ENCODE data around the gene ZNF536. TPM values are rescaled to one million over a fixed set of nuclear protein-coding genes. Genes with fewer than 3 reads are reported as not detected.

ZNF536 gene
- total and polyA plus RNA-seq, 2 of the 13 experiments (the other 11 are each of a cell fraction or from before 2014, with no cell fraction given): not detected

- no peaks in the 10 kb centered on the region for H3K36me3 ChIP-seq (replicated peaks in 1 of 2; ENCODE audit: control insufficient read depth in 1 of 2, insufficient read depth in 2 of 2, low read length in 2 of 2)
- no peaks in the 10 kb centered on the region for H3K79me2 ChIP-seq (ENCODE audit: insufficient read depth, low read length)
- ATAC-seq (no peak), DNase-seq (ENCODE audit: low spot score) (no peak), FAIRE-seq (no peak)
- BruUV-seq (replicated peaks): no TSS peak
- no peak overlapping the region for H3K9ac ChIP-seq (ENCODE audit: insufficient read depth, low read depth, low read length)
- ChIA-PET POLR2A (no interaction called here), CTCF (ENCODE audit: low intra/inter-chr PET ratio, low total read pairs) (no interaction called here)
- no peak overlapping the region for H2AFZ ChIP-seq (ENCODE audit: low read length)
- H3K27me3 ChIP-seq (ENCODE audit: control insufficient read depth in 1 of 2, insufficient read depth in 2 of 2, low read length in 2 of 2): no peaks in the 10 kb centered on the region; a peak in 1 of 5 replicates
- in situ Hi-C loops (cut with HindIII; ENCODE audit: extremely low pct_ligation_motif_present, low pct_unique_long_range_greater_than_20kb) (no loop called here), intact Hi-C loops (cut with micrococcal nuclease; ENCODE audit: unreplicated experiment) (no loop called here)
- TF ChIP-seq ZBTB21 (CRISPR knock-in tag; IDR thresholded peaks at IDR 0.05) (no peak), SSRP1 (CRISPR knock-in tag; IDR thresholded peaks at IDR 0.05) (no peak), ATF2 (CRISPR knock-in tag; IDR thresholded peaks at IDR 0.05) (no peak), KLF13 (CRISPR knock-in tag; IDR thresholded peaks at IDR 0.05) (no peak), TAF1 (CRISPR knock-in tag; IDR thresholded peaks at IDR 0.05) (no peak), ZMAT3 (CRISPR knock-in tag; conservative IDR thresholded peaks at IDR 0.05) (no peak), CEBPB (IDR thresholded peaks at IDR 0.05; ENCODE audit: borderline replicate concordance, low read depth, low read length) (no peak), ZNF646 (CRISPR knock-in tag; IDR thresholded peaks at IDR 0.05) (no peak), ZNF775 (CRISPR knock-in tag; IDR thresholded peaks at IDR 0.05; ENCODE audit: borderline replicate concordance) (no peak)
- H3K27ac ChIP-seq (ENCODE audit: extremely low read length, insufficient read depth, low read length): no peak overlapping the region
- H4K20me1 ChIP-seq (ENCODE audit: insufficient read depth, low read length): no peaks in the 10 kb centered on the region
- no peak overlapping the region for H3K4me3 ChIP-seq (replicated peaks in 1 of 3; ENCODE audit: insufficient read depth in 1 of 3, low read depth in 2 of 3, low read length in 3 of 3)
- H3K9me3 ChIP-seq (ENCODE audit: low read length): no peaks in the 10 kb centered on the region
- no peak overlapping the region for H3K4me2 ChIP-seq (ENCODE audit: low read depth, low read length)
- 4% methylated on average over 4 of the region's 4 CpGs for WGBS (ENCODE audit: low lambda C conversion rate)
- H3K4me1 ChIP-seq (ENCODE audit: insufficient read depth, low read length): no peaks in the 10 kb centered on the region
Observed at GRCh38 chr19:30381366-30381765, 9.2 kb downstream of the ZNF536 start.
